Panc1 (cell line): ENCODE measurements around the gene SDC3.

Experiments used
- CTCF ChIP-seq: fragments of 450-650 bp; IDR thresholded peaks from 2 replicates; pipeline ENCODE4 v1.5.1; 2017; ENCODE audit warnings: mild to moderate bottlenecking
- SIN3A ChIP-seq: IDR thresholded peaks from 2 replicates; pipeline ENCODE4 v1.6.1; 2012; ENCODE audit warnings: low read depth, mild to moderate bottlenecking, low read length, moderate library complexity, borderline replicate concordance; ENCODE audit not compliant: insufficient read depth

- TF ChIP-seq CTCF (no peak), SIN3A (no peak)
Observed at GRCh38 chr1:30934613-30935012, 26.1 kb upstream of the SDC3 start.
